Measurements from ENCODE around the gene SLC5A4. TPM values are rescaled to one million over a fixed set of nuclear protein-coding genes. Genes with fewer than 3 reads are reported as not detected.
"Not testable (repeated sequence)": the region's sequence is repeated elsewhere in the genome, so short reads cannot be mapped to it uniquely, and the experiment has no call there.

Gene SLC5A4
- total RNA-seq, 1 experiment from 2014 or later, result not detected

DNA sequence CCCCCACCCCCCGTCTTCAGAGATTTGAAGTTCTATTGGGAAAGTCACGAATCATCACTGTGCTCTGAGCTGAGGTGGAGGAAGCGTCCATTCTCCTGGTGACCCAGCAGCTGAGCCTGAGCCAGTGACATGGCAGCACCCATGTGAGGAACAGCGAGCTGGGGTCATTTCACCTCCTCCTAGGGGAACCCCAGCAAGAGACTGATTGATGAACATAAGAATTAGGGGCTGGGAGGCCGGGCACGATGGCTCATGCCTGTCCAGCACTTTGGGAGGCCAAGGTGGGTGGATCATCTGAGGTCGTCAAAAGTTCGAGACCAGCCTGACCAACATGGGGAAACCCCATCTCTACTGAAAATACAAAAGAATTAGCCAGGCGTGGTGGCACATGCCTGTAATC, 61.8 kb downstream of the SLC5A4 start:
- H3K9me3 Mint-ChIP-seq (ENCODE audit: unreplicated experiment); H3K4me3 Mint-ChIP-seq (ENCODE audit: unreplicated experiment); BruUV-seq (replicated peaks); POLR2A ChIA-PET; H3K36me3 ChIP-seq (ENCODE audit: control insufficient read depth, insufficient read depth, low read length); DNase-seq; H3K36me3 Mint-ChIP-seq (ENCODE audit: insufficient read depth, unreplicated experiment); CTCF ChIA-PET; H3K27me3 ChIP-seq (replicated peaks; ENCODE audit: control insufficient read depth, insufficient read depth, low read length); H3K4me1 Mint-ChIP-seq (ENCODE audit: low read depth, unreplicated experiment); H3K27ac Mint-ChIP-seq (ENCODE audit: unreplicated experiment); H3K4me3 ChIP-seq (ENCODE audit: low read depth, low read length); intact Hi-C loops (cut with micrococcal nuclease; ENCODE audit: unreplicated experiment); H3K9me3 ChIP-seq; H3K4me1 ChIP-seq: not testable (repeated sequence)
- H3K27me3 Mint-ChIP-seq (ENCODE audit: insufficient read depth, unreplicated experiment), result peaks cover 18% of the 10 kb centered on the region

- POLR2A ChIA-PET; H3K9me3 ChIP-seq; H3K4me3 Mint-ChIP-seq (ENCODE audit: unreplicated experiment); H3K9me3 Mint-ChIP-seq (ENCODE audit: unreplicated experiment); DNase-seq; H3K4me3 ChIP-seq (ENCODE audit: low read depth, low read length); BruUV-seq (replicated peaks); H3K27ac Mint-ChIP-seq (ENCODE audit: unreplicated experiment); H3K4me1 ChIP-seq; intact Hi-C loops (cut with micrococcal nuclease; ENCODE audit: unreplicated experiment); H3K36me3 ChIP-seq (ENCODE audit: control insufficient read depth, insufficient read depth, low read length); H3K4me1 Mint-ChIP-seq (ENCODE audit: low read depth, unreplicated experiment); CTCF ChIA-PET; H3K27me3 ChIP-seq (replicated peaks; ENCODE audit: control insufficient read depth, insufficient read depth, low read length); H3K36me3 Mint-ChIP-seq (ENCODE audit: insufficient read depth, unreplicated experiment): not testable (repeated sequence)
- H3K27me3 Mint-ChIP-seq (ENCODE audit: insufficient read depth, unreplicated experiment), result peaks cover 13% of the 10 kb centered on the region
Measured at GRCh38 chr22:32191021-32191420, 64.1 kb downstream of the SLC5A4 start.

DNA sequence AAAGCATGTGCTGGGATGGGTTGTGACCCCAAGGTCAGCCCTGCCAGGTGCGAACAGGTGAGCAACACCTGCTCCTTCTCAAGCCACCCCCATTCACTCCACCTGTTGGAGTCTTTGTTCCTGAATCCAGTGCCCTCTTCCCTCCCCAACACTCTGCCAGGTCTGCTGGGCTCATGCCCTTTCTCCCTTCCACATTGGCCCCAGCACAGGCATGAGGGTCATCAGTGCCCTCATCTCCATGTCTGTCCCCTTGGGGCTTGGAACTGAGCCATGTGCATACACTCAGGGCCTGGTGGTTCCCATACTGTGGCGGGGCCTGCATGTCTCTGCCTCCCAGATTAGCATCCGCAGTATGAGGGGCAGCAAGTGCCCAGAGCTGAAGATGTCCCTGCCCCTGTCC, 69.3 kb downstream of the SLC5A4 start:
- Mint-ChIP-seq H3K4me1 (ENCODE audit: low read depth, unreplicated experiment) (no peaks in the 10 kb centered on the region), H3K36me3 (ENCODE audit: insufficient read depth, unreplicated experiment) (no peaks in the 10 kb centered on the region), H3K4me3 (ENCODE audit: unreplicated experiment) (no peak overlapping the region), H3K27me3 (ENCODE audit: insufficient read depth, unreplicated experiment) (peaks cover 3% of the 10 kb centered on the region), H3K27ac (ENCODE audit: unreplicated experiment) (no peak overlapping the region), H3K9me3 (ENCODE audit: unreplicated experiment) (no peaks in the 10 kb centered on the region)
- H3K9me3 ChIP-seq, result no peaks in the 10 kb centered on the region
- POLR2A ChIA-PET, result no interaction called here
- no peak for DNase-seq
- intact Hi-C loops (cut with micrococcal nuclease; ENCODE audit: unreplicated experiment), result no loop called here
- TF ChIP-seq CTCF (IDR thresholded peaks at IDR 0.05; ENCODE audit: insufficient read depth in 1 of 2, low read depth in 1 of 2, low read length in 1 of 2, severe bottlenecking in 1 of 2, unreplicated experiment in 1 of 2), result no peak
- CTCF ChIA-PET, result no interaction called here
- no peak overlapping the region for H3K4me3 ChIP-seq (ENCODE audit: low read depth, low read length)
- no TSS peak for BruUV-seq (replicated peaks)
- no peaks in the 10 kb centered on the region for H3K36me3 ChIP-seq (ENCODE audit: control insufficient read depth, insufficient read depth, low read length)
- no peaks in the 10 kb centered on the region for H3K4me1 ChIP-seq
- no peaks in the 10 kb centered on the region for H3K27me3 ChIP-seq (replicated peaks; ENCODE audit: control insufficient read depth, insufficient read depth, low read length)

GRCh38 chr22:32183625-32184024, 71.5 kb downstream of the SLC5A4 start:
- Histone ChIP-seq H3K9me3 (no peaks in the 10 kb centered on the region), H3K4me1 (no peaks in the 10 kb centered on the region), H3K4me3 (ENCODE audit: low read depth, low read length) (no peak overlapping the region), H3K36me3 (ENCODE audit: control insufficient read depth, insufficient read depth, low read length) (no peaks in the 10 kb centered on the region), H3K27me3 (replicated peaks; ENCODE audit: control insufficient read depth, insufficient read depth, low read length) (no peaks in the 10 kb centered on the region; the same call in 1 of the 2 replicates)
- no peak for TF ChIP-seq CTCF (IDR thresholded peaks at IDR 0.05; ENCODE audit: insufficient read depth in 1 of 2, low read depth in 1 of 2, low read length in 1 of 2, severe bottlenecking in 1 of 2, unreplicated experiment in 1 of 2)
- POLR2A ChIA-PET, result no interaction called here
- no peak for DNase-seq
- Mint-ChIP-seq H3K36me3 (ENCODE audit: insufficient read depth, unreplicated experiment) (no peaks in the 10 kb centered on the region), H3K4me1 (ENCODE audit: low read depth, unreplicated experiment) (no peaks in the 10 kb centered on the region), H3K4me3 (ENCODE audit: unreplicated experiment) (no peak overlapping the region), H3K9me3 (ENCODE audit: unreplicated experiment) (no peaks in the 10 kb centered on the region), H3K27me3 (ENCODE audit: insufficient read depth, unreplicated experiment) (peaks cover 4% of the 10 kb centered on the region), H3K27ac (ENCODE audit: unreplicated experiment) (no peak overlapping the region)
- CTCF ChIA-PET, result no interaction called here
- intact Hi-C loops (cut with micrococcal nuclease; ENCODE audit: unreplicated experiment), result no loop called here
- no TSS peak for BruUV-seq (replicated peaks)

Measured in Caco-2 (cell line).